ENCODE data around the gene CAP2.

DNA sequence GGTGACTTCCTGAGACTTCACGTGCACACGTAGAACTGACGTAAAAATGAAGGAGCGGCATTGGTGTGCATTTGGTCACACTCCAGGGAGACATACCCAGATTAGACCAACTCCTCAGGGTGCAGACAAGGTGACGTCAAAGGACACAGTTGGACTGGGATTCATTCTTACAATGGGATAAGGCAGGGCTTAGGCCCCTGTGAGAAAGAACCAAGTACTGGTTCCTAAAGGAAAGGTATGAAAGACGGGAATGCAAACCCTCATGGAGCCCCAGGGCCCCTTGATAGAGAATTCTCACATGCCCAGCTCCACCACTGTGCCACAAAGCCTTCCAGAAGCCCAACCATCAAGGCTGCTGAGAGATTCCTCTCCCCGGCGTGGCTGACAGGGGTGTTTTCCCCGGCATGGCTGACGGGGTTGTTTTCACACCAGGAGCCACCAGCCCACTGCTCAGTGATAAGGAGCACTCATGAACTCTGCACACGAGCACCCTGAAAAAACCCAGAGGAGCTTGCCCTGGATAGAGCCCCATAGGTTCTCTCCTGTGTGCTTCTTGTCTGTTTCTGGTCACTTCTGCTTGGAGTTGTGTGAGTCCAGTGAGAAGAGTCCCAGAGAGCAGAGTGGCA, 90.1 kb downstream of the CAP2 start:
- TF ChIP-seq CTCF (IDR thresholded peaks at IDR 0.05) (no peak), POLR2A (IDR thresholded peaks at IDR 0.05) (no peak)

Data from thyroid gland (tissue), 4 donors.